HCT116 (cell line): ENCODE measurements around the gene SMAD9. TPM values are rescaled to one million over a fixed set of nuclear protein-coding genes. Genes with fewer than 3 reads are reported as not detected.

Source experiments
- ATAC-seq: fragments of 200-7000 bp; cut with Tn5 transposase; 2 replicates; pipeline ENCODE4 v1.9.1; 2020; ENCODE audit warnings: mild to moderate bottlenecking, moderate library complexity
- BruUV-seq: library from RNA; stranded (reverse); fragments of 400-500 nt; replicated peaks from 2 replicates; lab custom pipeline; 2021; lab: Mats Ljungman, UMichigan
- CTCF ChIA-PET: fragments of 300-600 bp; sonication (Branson Sonifier 250); formaldehyde crosslinking; loops from one replicate; lab custom pipeline; 2021; ENCODE audit warnings: antibody characterized with exemption; lab: Charles Lee
- POLR2A ChIA-PET: fragments of 300-600, 350-600 bp; sonication (Branson Sonifier 250); formaldehyde crosslinking; loops from one replicate; lab custom pipeline; 2021; ENCODE audit warnings: antibody characterized with exemption; lab: Charles Lee
- RAD21 ChIA-PET, 2 experiments: fragments of 300-600 bp; sonication (Branson Sonifier 250); formaldehyde crosslinking; loops; one replicate each; lab custom pipeline; 2023; ENCODE audit warnings: low total read pairs in 2 of 2; ENCODE audit not compliant: uncharacterized antibody in 2 of 2, unreplicated experiment in 2 of 2, low non-redundant PET in 1 of 2; lab: Charles Lee
- DNase-seq: peaks from one replicate; pipeline ENCODE4 v3.0.0-alpha.2; 2010; ENCODE audit warnings: low read depth, low spot score
- H2AFZ ChIP-seq: fragments of 200-600 bp; shearing (Covaris generic), sonication (generic); 2 replicates; pipeline ENCODE4 v1.6.1; 2017; ENCODE audit warnings: low read depth, mixed run types, mixed read lengths, antibody characterized with exemption, low read length; ENCODE audit not compliant: poor library complexity, severe bottlenecking
- H3K27ac ChIP-seq: 2 replicates; pipeline ENCODE4 v1.5.1; 2012; ENCODE audit warnings: low read depth, low read length
- H3K27me3 ChIP-seq: fragments of 200-600 bp; sonication (generic); 2 replicates; pipeline ENCODE4 v1.6.1; 2016; ENCODE audit warnings: mixed run types, low read length, mixed read lengths; ENCODE audit not compliant: insufficient read depth
- H3K36me3 ChIP-seq, 2 experiments: fragments of 200-500 bp in 1 of 2; fragments of 200-600 bp in 1 of 2; sonication (Bioruptor generic) in 1 of 2; sonication (generic) in 1 of 2; 2 replicates each; pipeline versions ENCODE4 v1.5.1 to v1.6.1; 2014 to 2016; ENCODE audit warnings: low read length in 2 of 2, inconsistent platforms in 1 of 2, mixed read lengths in 1 of 2, mixed run types in 1 of 2; ENCODE audit not compliant: insufficient read depth in 2 of 2, control insufficient read depth in 1 of 2
- H3K4me1 ChIP-seq, 2 experiments: fragments of 200-600 bp in 1 of 2; sonication (generic) in 1 of 2; 2 replicates each; pipeline versions ENCODE4 v1.5.1 to v1.6.1; 2012 to 2017; ENCODE audit warnings: low read length in 2 of 2, inconsistent platforms in 1 of 2, mild to moderate bottlenecking in 1 of 2, mixed read lengths in 1 of 2, mixed run types in 1 of 2, moderate library complexity in 1 of 2; ENCODE audit not compliant: insufficient read depth in 2 of 2, control insufficient read depth in 1 of 2
- H3K4me2 ChIP-seq: fragments of 200-600 bp; sonication (generic); 2 replicates; pipeline ENCODE4 v1.6.1; 2017; ENCODE audit warnings: mixed run types, low read length, mixed read lengths
- H3K4me3 ChIP-seq, 2 experiments: fragments of 200-600 bp in 1 of 2; sonication (generic) in 1 of 2; replicated peaks in 1 of 2; 2 replicates each; pipeline ENCODE4 v1.5.1; 2011 to 2016; ENCODE audit warnings: low read length in 2 of 2, control low read depth in 1 of 2, low read depth in 1 of 2, mild to moderate bottlenecking in 1 of 2, mixed read lengths in 1 of 2, mixed run types in 1 of 2
- H3K79me2 ChIP-seq: fragments of 200-600 bp; sonication (generic); 2 replicates; pipeline ENCODE4 v1.6.1; 2017; ENCODE audit warnings: mild to moderate bottlenecking, mixed run types, low read length, moderate library complexity, mixed read lengths; ENCODE audit not compliant: insufficient read depth
- H3K9ac ChIP-seq: fragments of 200-600 bp; sonication (generic); 2 replicates; pipeline ENCODE4 v1.6.1; 2016; ENCODE audit warnings: low read length, mixed read lengths
- H3K9me2 ChIP-seq: fragments of 200-600 bp; sonication (generic), shearing (Covaris generic); 2 replicates; pipeline ENCODE4 v1.6.1; 2017; ENCODE audit warnings: mixed run types, mild to moderate bottlenecking, moderate library complexity; ENCODE audit not compliant: insufficient read depth
- H3K9me3 ChIP-seq, 2 experiments: fragments of 200-500 bp in 1 of 2; fragments of 200-600 bp in 1 of 2; sonication (Bioruptor generic) in 1 of 2; sonication (generic) in 1 of 2; 2 replicates each; pipeline ENCODE4 v1.6.1; 2014 to 2017; ENCODE audit warnings: low read length in 2 of 2, mixed read lengths in 2 of 2, inconsistent platforms in 1 of 2, low read depth in 1 of 2, mild to moderate bottlenecking in 1 of 2, mixed run types in 1 of 2, moderate library complexity in 1 of 2; ENCODE audit not compliant: control insufficient read depth in 1 of 2, insufficient read depth in 1 of 2
- H4K20me1 ChIP-seq: fragments of 200-600 bp; sonication (generic), shearing (Covaris generic); 2 replicates; pipeline ENCODE4 v1.6.1; 2017; ENCODE audit warnings: mixed run types, mild to moderate bottlenecking, moderate library complexity; ENCODE audit not compliant: insufficient read depth
- CEBPB ChIP-seq: IDR thresholded peaks from 2 replicates; pipeline ENCODE4 v1.6.1; 2012; ENCODE audit warnings: low read depth
- ELF1 ChIP-seq: IDR thresholded peaks from 2 replicates; pipeline ENCODE4 v1.6.1; 2012; ENCODE audit warnings: low read depth, borderline replicate concordance
- EZH2 ChIP-seq: fragments of 200-600 bp; sonication (generic); IDR thresholded peaks from 2 replicates; pipeline ENCODE4 v1.6.1; 2017; ENCODE audit warnings: antibody characterized with exemption, mixed run types
- EZH2phosphoT487 ChIP-seq: fragments of 200-600 bp; IDR thresholded peaks from 2 replicates; pipeline ENCODE4 v1.6.1; 2018; ENCODE audit warnings: antibody characterized with exemption, borderline replicate concordance
- FOSL1 ChIP-seq: IDR thresholded peaks from 2 replicates; pipeline ENCODE4 v1.6.1; 2012; ENCODE audit warnings: low read depth
- MAX ChIP-seq: IDR thresholded peaks from 2 replicates; pipeline ENCODE4 v1.6.1; 2012
- POLR2A ChIP-seq: IDR thresholded peaks from 2 replicates; pipeline ENCODE4 v1.7.0; 2011; ENCODE audit warnings: borderline replicate concordance; ENCODE audit not compliant: insufficient read depth, insufficient read length; ENCODE audit errors: extremely low read depth
- SP1 ChIP-seq: IDR thresholded peaks from 2 replicates; pipeline ENCODE4 v1.6.1; 2012; ENCODE audit warnings: low read depth
- SRF ChIP-seq: IDR thresholded peaks from 2 replicates; pipeline ENCODE4 v1.6.1; 2012; ENCODE audit warnings: low read depth
- TCF7L2 ChIP-seq: IDR thresholded peaks from 2 replicates; pipeline ENCODE4 v1.7.0; 2011; ENCODE audit warnings: borderline replicate concordance, inconsistent platforms; ENCODE audit not compliant: insufficient read depth, insufficient read length; ENCODE audit errors: extremely low read depth
- YY1 ChIP-seq: IDR thresholded peaks from 2 replicates; pipeline ENCODE4 v1.6.1; 2011; ENCODE audit warnings: low read length, low read depth, moderate library complexity, mild to moderate bottlenecking; ENCODE audit not compliant: insufficient replicate concordance; ENCODE audit errors: extremely low read depth
- ZNF274 ChIP-seq: fragments of 200-500 bp; sonication (Bioruptor generic); IDR thresholded peaks from 2 replicates; pipeline ENCODE4 v1.6.1; 2014; ENCODE audit warnings: mild to moderate bottlenecking, low read depth, low read length, inconsistent platforms
- intact Hi-C: fragments of 100-400 bp; cut with micrococcal nuclease; formaldehyde crosslinking; loops from 2 replicates; pipeline ENCODE4 v1.10.0; 2022
- total RNA-seq: library from RNA; stranded (reverse); gene quantifications from one replicate; pipeline ENCODE4 v1.2.1, GENCODE V29; 2021; ENCODE audit not compliant: unreplicated experiment
- TF ChIP-seq, protein P1 (sequence below): IDR thresholded peaks from 2 replicates; pipeline ENCODE4 v1.6.1; 2012; ENCODE audit warnings: low read depth
- TF ChIP-seq, protein P2 (sequence below): IDR thresholded peaks from 2 replicates; pipeline ENCODE4 v1.6.1; 2012
- TF ChIP-seq, protein P3 (sequence below): IDR thresholded peaks from 2 replicates; pipeline ENCODE4 v1.6.1; 2011; ENCODE audit warnings: mild to moderate bottlenecking, low read length, moderate library complexity; ENCODE audit not compliant: insufficient replicate concordance; ENCODE audit errors: extremely low read depth

Gene SMAD9
- total RNA-seq, 1 experiment from 2014 or later, result 4.3 TPM

DNA sequence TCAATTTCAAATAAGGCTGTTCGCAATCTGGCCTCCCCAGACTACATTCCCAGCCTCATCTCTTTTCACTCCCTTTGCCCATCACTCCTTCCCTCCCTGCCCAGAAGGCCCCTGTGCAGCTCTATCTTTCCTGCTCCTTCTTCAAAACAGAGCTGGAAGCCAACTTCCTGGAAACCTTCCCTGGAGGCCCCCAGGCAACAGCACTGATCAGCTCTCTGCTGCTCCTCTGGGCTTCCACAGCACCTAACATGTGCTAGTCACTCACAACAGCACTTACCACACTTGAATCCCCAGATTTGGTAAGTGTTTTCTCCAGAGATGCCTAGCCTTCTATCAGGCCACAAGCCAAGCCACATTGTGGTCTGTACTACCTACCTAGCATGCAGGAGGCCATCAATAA is 9.5 kb downstream of the SMAD9 start:
- Histone ChIP-seq H3K27me3 (no peaks in the 10 kb centered on the region), H3K9ac (no peak overlapping the region), H3K36me3 (no peaks in the 10 kb centered on the region), H3K9me3 (no peaks in the 10 kb centered on the region), H3K4me3 (no peak overlapping the region), H3K4me1 (no peaks in the 10 kb centered on the region), H2AFZ (no peak overlapping the region), H3K9me2 (no peaks in the 10 kb centered on the region), H3K4me2 (no peak overlapping the region), H3K27ac (no peak overlapping the region)
- no peak for DNase-seq
- no TSS peak for BruUV-seq
- RAD21 ChIA-PET, result no interaction called here
- CTCF ChIA-PET, result no interaction called here
- TF ChIP-seq YY1, result no peak
- TF ChIP-seq POLR2A, result no peak
- TF ChIP-seq SRF, result no peak
- no peak for TF ChIP-seq EZH2phosphoT487
- TF ChIP-seq, all 23 proteins: peak for 0
- POLR2A ChIA-PET, result no interaction called here
- intact Hi-C loops, result no loop called here
- H3K79me2 ChIP-seq, result no peaks in the 10 kb centered on the region
- H4K20me1 ChIP-seq, result no peaks in the 10 kb centered on the region
- no peak for ATAC-seq

DNA sequence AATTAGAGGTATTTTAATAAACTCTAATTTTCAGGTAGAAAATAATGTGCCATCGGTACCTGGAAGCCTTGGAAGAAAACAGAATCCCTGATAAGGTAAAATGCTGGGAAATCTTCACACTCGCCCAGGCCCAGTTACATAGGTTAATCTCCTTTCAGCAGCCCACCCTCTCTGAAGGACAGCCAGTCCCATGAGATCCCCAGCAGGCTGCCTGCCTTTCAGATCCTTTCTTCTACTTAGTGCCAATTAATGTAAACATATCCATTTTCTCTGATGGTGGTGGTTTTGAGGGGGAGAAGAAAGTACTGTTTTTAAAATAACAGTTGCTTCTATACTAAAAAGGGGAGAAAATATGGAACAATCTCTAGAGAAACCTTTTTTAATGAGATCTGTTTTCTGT is 12.2 kb downstream of the SMAD9 start:
- DNase-seq (no peak), ATAC-seq (no peak)
- Histone ChIP-seq H3K79me2 (no peaks in the 10 kb centered on the region), H3K4me1 (no peaks in the 10 kb centered on the region), H3K27ac (no peak overlapping the region), H4K20me1 (no peaks in the 10 kb centered on the region), H3K9ac (no peak overlapping the region), H3K36me3 (no peaks in the 10 kb centered on the region), H3K9me3 (no peaks in the 10 kb centered on the region), H3K4me3 (no peak overlapping the region), H3K27me3 (no peaks in the 10 kb centered on the region), H3K9me2 (no peaks in the 10 kb centered on the region), H3K4me2 (no peak overlapping the region), H2AFZ (no peak overlapping the region)
- intact Hi-C loops, result no loop called here
- RAD21 ChIA-PET, result no interaction called here
- CTCF ChIA-PET, result no interaction called here
- BruUV-seq, result no TSS peak
- POLR2A ChIA-PET, result no interaction called here
- no peak for TF ChIP-seq MAX
- TF ChIP-seq, protein P1, sequence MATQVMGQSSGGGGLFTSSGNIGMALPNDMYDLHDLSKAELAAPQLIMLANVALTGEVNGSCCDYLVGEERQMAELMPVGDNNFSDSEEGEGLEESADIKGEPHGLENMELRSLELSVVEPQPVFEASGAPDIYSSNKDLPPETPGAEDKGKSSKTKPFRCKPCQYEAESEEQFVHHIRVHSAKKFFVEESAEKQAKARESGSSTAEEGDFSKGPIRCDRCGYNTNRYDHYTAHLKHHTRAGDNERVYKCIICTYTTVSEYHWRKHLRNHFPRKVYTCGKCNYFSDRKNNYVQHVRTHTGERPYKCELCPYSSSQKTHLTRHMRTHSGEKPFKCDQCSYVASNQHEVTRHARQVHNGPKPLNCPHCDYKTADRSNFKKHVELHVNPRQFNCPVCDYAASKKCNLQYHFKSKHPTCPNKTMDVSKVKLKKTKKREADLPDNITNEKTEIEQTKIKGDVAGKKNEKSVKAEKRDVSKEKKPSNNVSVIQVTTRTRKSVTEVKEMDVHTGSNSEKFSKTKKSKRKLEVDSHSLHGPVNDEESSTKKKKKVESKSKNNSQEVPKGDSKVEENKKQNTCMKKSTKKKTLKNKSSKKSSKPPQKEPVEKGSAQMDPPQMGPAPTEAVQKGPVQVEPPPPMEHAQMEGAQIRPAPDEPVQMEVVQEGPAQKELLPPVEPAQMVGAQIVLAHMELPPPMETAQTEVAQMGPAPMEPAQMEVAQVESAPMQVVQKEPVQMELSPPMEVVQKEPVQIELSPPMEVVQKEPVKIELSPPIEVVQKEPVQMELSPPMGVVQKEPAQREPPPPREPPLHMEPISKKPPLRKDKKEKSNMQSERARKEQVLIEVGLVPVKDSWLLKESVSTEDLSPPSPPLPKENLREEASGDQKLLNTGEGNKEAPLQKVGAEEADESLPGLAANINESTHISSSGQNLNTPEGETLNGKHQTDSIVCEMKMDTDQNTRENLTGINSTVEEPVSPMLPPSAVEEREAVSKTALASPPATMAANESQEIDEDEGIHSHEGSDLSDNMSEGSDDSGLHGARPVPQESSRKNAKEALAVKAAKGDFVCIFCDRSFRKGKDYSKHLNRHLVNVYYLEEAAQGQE, result no peak
- no peak for TF ChIP-seq POLR2A
- TF ChIP-seq ZNF274, result no peak
- TF ChIP-seq EZH2, result no peak
- no peak for TF ChIP-seq SP1
- TF ChIP-seq, protein P2, sequence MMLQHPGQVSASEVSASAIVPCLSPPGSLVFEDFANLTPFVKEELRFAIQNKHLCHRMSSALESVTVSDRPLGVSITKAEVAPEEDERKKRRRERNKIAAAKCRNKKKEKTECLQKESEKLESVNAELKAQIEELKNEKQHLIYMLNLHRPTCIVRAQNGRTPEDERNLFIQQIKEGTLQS, result no peak
- TF ChIP-seq CEBPB, result no peak
- TF ChIP-seq SRF, result no peak
- TF ChIP-seq YY1, result no peak
- TF ChIP-seq, protein P3, sequence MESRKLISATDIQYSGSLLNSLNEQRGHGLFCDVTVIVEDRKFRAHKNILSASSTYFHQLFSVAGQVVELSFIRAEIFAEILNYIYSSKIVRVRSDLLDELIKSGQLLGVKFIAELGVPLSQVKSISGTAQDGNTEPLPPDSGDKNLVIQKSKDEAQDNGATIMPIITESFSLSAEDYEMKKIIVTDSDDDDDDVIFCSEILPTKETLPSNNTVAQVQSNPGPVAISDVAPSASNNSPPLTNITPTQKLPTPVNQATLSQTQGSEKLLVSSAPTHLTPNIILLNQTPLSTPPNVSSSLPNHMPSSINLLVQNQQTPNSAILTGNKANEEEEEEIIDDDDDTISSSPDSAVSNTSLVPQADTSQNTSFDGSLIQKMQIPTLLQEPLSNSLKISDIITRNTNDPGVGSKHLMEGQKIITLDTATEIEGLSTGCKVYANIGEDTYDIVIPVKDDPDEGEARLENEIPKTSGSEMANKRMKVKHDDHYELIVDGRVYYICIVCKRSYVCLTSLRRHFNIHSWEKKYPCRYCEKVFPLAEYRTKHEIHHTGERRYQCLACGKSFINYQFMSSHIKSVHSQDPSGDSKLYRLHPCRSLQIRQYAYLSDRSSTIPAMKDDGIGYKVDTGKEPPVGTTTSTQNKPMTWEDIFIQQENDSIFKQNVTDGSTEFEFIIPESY, result no peak
- TF ChIP-seq EZH2phosphoT487, result no peak
- TF ChIP-seq FOSL1, result no peak
- TF ChIP-seq ELF1, result no peak
- TF ChIP-seq TCF7L2, result no peak
